Gastrocnemius medialis (tissue), 4 donors: Measurements from ENCODE around the gene MYO15A. TPM values are rescaled to one million over a fixed set of nuclear protein-coding genes. Genes with fewer than 3 reads are reported as not detected.

Experiments used
- ATAC-seq, 2 donors: fragments of 150-250 bp; one replicate each; pipeline ENCODE4 v1.9.1; 2016
- DNase-seq, 2 donors: peaks; one replicate each; pipeline ENCODE4 v3.0.0-alpha.2; 2019
- H3K27ac ChIP-seq, 4 donors: fragments of 200-600 bp; sonication (generic); 1 replicate in 1 of 4; 2 replicates in 3 of 4; pipeline ENCODE4 v1.5.1; 2016 to 2018; ENCODE audit warnings: mild to moderate bottlenecking in 2 of 4, moderate library complexity in 1 of 4
- H3K27me3 ChIP-seq, 3 donors: fragments of 200-600 bp; sonication (generic) in 2 of 3; 1 replicate in 1 of 3; 2 replicates in 2 of 3; pipeline versions ENCODE4 v1.5.1 to v1.6.0; 2016 to 2019; ENCODE audit warnings: mild to moderate bottlenecking in 1 of 3, moderate library complexity in 1 of 3
- H3K36me3 ChIP-seq, 2 donors: fragments of 200-600 bp; sonication (generic) in 1 of 2; one replicate each; pipeline ENCODE4 v1.5.1; 2017 to 2018
- H3K4me1 ChIP-seq, 2 donors: fragments of 200-600 bp; sonication (generic) in 1 of 2; one replicate each; pipeline ENCODE4 v1.5.1; 2016 to 2017; ENCODE audit warnings: mild to moderate bottlenecking in 2 of 2
- H3K4me3 ChIP-seq, 4 donors: fragments of 200-600 bp; sonication (generic) in 3 of 4; 1 replicate in 1 of 4; 2 replicates in 3 of 4; pipeline ENCODE4 v1.5.1; 2016 to 2019; ENCODE audit warnings: mild to moderate bottlenecking in 2 of 4
- H3K9me3 ChIP-seq, 3 donors: fragments of 200-600 bp; sonication (generic) in 2 of 3; 1 replicate in 1 of 3; 2 replicates in 2 of 3; pipeline ENCODE4 v1.5.1; 2016 to 2019
- CTCF ChIP-seq, 5 experiments: fragments of 450-650 bp in 3 of 5; fragments of 200-600 bp in 2 of 5; sonication (generic) in 2 of 5; IDR thresholded peaks in 4 of 5; conservative IDR thresholded peaks in 1 of 5; 1 replicate in 4 of 5; 2 replicates in 1 of 5; pipeline ENCODE4 v1.5.1; 2016 to 2019; ENCODE audit warnings: antibody characterized with exemption in 5 of 5, mild to moderate bottlenecking in 3 of 5, moderate library complexity in 3 of 5
- POLR2A ChIP-seq, 2 donors: fragments of 450-650 bp; IDR thresholded peaks; one replicate each; pipeline ENCODE4 v1.6.1; 2017; ENCODE audit warnings: antibody characterized with exemption in 2 of 2, mild to moderate bottlenecking in 2 of 2, moderate library complexity in 2 of 2
- in situ Hi-C, 4 donors: fragments of 200-750 bp; cut with MboI; loops; one replicate each; pipeline versions ENCODE4 v1.15.0 to v1.8.0; 2017; ENCODE audit warnings: low sequenced_read_pairs in 4 of 4
- intact Hi-C: fragments of 100-400 bp; cut with DNase I; formaldehyde crosslinking; loops from one replicate; pipeline ENCODE4 v1.15.1; 2023; ENCODE audit warnings: low total_unique reads
- total RNA-seq, 4 donors: library from RNA; depleted of rRNA; stranded (reverse); fragments of >200 nt; gene quantifications; one replicate each; pipeline versions ENCODE4 v1.1.0 to v1.2.3, GENCODE V29; 2016

MYO15A gene
- total RNA-seq, 4 donors from 2014 or later = 0.04 to 0.70 (median 0.31) TPM; not detected in 1

DNA sequence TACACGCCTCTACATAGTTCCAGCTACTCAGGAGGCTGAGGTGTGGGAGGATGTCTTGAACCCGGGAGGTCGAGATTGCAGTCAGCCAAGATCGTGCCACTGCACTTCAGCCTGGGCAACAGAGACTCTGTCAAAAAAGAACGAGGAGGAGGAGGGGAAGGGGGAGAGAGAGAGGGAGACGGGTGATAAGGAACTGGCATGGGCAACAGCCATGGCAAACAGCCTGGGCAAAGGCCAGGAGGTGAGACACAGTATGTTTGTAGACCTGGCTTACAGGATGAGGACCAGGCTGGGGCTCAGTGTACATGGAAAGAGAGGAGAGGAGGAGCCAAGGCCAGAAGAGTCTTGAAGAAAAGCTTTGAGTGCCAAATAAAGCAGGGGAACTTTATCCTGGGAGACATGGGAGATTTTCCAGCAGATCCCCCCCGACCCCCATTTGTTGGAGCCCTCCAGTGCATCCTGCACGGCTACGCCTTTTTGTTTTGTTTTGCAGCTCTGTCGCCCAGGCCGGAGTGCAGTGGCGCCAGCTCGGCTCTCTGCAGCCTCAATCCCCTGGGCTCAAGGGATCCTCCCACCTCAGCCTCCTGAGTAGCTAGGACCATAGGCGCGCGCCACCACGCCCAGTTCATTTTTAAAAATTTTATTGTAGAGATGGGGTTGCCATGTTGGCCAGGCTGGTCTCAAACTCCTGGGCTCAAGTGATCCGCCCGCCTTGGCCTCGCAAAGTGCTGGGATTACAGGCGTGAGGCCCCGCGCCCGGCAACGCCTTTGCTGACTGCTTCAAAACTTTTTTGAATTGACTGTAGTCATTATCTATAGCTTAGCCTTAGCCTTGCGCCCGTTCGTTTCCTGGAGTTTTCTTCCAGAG, 73.8 kb downstream of the MYO15A start:
- no peaks in the 10 kb centered on the region for H3K36me3 ChIP-seq
- ATAC-seq (no peak), DNase-seq (peak; percentile 3 to 30)
- no peaks in the 10 kb centered on the region for H3K27me3 ChIP-seq
- H3K4me3 ChIP-seq = peak overlapping the region; percentile 74 to 100 (median 86)
- TF ChIP-seq CTCF (IDR thresholded peaks at IDR 0.05 in 4 of 5, conservative IDR thresholded peaks at IDR 0.05 in 1 of 5) (no peak), POLR2A (IDR thresholded peaks at IDR 0.05) (no peak)
- no peaks in the 10 kb centered on the region for H3K9me3 ChIP-seq
- H3K4me1 ChIP-seq = peaks cover 34% of the 10 kb centered on the region in 2 donors
- peak overlapping the region; percentile 89 to 97 (median 95) for H3K27ac ChIP-seq
- intact Hi-C loops (loop anchor here (2.0 to 10.0 kb wide), 4 partner anchors 42 to 902 kb away; partner anchors contain the start of genes COPS3, DRC3, LLGL1 and TOM1L2), in situ Hi-C loops (no loop called here)

- peak; percentile 66 for ATAC-seq
- peak overlapping the region; percentile 89 to 97 (median 95) for H3K27ac ChIP-seq
- in situ Hi-C loops (no loop called here), intact Hi-C loops (loop anchor here (1.0 to 10.0 kb wide), 5 partner anchors 42 to 902 kb away; partner anchors contain the start of genes COPS3, DRC3, LLGL1 and TOM1L2)
- H3K36me3 ChIP-seq = no peaks in the 10 kb centered on the region
- H3K4me3 ChIP-seq = peak overlapping the region; percentile 74 to 100 (median 86)
- H3K9me3 ChIP-seq = no peaks in the 10 kb centered on the region
- peak; percentile 59 to 81 for DNase-seq
- H3K4me1 ChIP-seq = peaks cover 40% of the 10 kb centered on the region in 2 donors
- TF ChIP-seq POLR2A (IDR thresholded peaks at IDR 0.05) = peak; percentile 22 to 36
- TF ChIP-seq CTCF (IDR thresholded peaks at IDR 0.05 in 4 of 5, conservative IDR thresholded peaks at IDR 0.05 in 1 of 5) = peak in 1 of 5 experiments; percentile 31
- H3K27me3 ChIP-seq = no peaks in the 10 kb centered on the region
These were observed 74.4 kb downstream of the MYO15A start for GRCh38 chr17:18182978-18183333.

- H3K36me3 ChIP-seq = no peaks in the 10 kb centered on the region
- TF ChIP-seq CTCF (IDR thresholded peaks at IDR 0.05 in 4 of 5, conservative IDR thresholded peaks at IDR 0.05 in 1 of 5) = peak; percentile 8 to 57 (median 18)
- peak; percentile 96 to 99 for TF ChIP-seq POLR2A (IDR thresholded peaks at IDR 0.05)
- H3K4me1 ChIP-seq = peaks cover 45 to 46% of the 10 kb centered on the region in 2 donors
- intact Hi-C loops = loop anchor here (1.0 to 10.0 kb wide), 6 partner anchors 41 to 903 kb away; partner anchors contain the start of genes COPS3, DRC3, LLGL1 and TOM1L2
- in situ Hi-C loops = no loop called here
- no peaks in the 10 kb centered on the region for H3K9me3 ChIP-seq
- H3K27me3 ChIP-seq = no peaks in the 10 kb centered on the region
- ATAC-seq (peak; percentile 89), DNase-seq (peak; percentile 98 to 99)
- peak within 1 kb of the TSS; percentile 74 to 100 (median 88) for H3K4me3 ChIP-seq
- H3K27ac ChIP-seq = peak within 1 kb of the TSS; percentile 89 to 97 (median 95)
These were observed 75.0 kb downstream of the MYO15A start, which contains the start of gene ALKBH5 for GRCh38 chr17:18183334-18184142. ALKBH5 (plus strand) TSS chr17:18183828; CDS start chr17:18184244, 416 bp downstream.

DNA sequence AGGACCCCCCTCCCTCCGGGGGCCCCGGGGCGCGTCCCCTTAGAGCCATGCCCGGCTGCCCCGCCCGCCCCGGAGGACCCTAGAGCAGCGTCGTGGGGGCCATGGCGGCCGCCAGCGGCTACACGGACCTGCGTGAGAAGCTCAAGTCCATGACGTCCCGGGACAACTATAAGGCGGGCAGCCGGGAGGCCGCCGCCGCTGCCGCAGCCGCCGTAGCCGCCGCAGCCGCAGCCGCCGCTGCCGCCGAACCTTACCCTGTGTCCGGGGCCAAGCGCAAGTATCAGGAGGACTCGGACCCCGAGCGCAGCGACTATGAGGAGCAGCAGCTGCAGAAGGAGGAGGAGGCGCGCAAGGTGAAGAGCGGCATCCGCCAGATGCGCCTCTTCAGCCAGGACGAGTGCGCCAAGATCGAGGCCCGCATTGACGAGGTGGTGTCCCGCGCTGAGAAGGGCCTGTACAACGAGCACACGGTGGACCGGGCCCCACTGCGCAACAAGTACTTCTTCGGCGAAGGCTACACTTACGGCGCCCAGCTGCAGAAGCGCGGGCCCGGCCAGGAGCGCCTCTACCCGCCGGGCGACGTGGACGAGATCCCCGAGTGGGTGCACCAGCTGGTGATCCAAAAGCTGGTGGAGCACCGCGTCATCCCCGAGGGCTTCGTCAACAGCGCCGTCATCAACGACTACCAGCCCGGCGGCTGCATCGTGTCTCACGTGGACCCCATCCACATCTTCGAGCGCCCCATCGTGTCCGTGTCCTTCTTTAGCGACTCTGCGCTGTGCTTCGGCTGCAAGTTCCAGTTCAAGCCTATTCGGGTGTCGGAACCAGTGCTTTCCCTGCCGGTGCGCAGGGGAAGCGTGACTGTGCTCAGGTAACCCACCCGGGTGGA, 75.8 kb downstream of the MYO15A start:
- Histone ChIP-seq H3K36me3 (no peaks in the 10 kb centered on the region), H3K4me1 (peaks cover 54% of the 10 kb centered on the region in 2 donors), H3K4me3 (peak overlapping the region; percentile 74 to 100 (median 88)), H3K9me3 (no peaks in the 10 kb centered on the region), H3K27ac (peak overlapping the region; percentile 89 to 97 (median 95)), H3K27me3 (no peaks in the 10 kb centered on the region)
- ATAC-seq (peak in 1 of 2 donors; percentile 4), DNase-seq (peak; percentile 36 to 46)
- intact Hi-C loops = loop anchor here (2.0 to 10.0 kb wide), 3 partner anchors 44 to 340 kb away; partner anchors contain the start of genes DRC3 and TOM1L2
- TF ChIP-seq CTCF (IDR thresholded peaks at IDR 0.05 in 4 of 5, conservative IDR thresholded peaks at IDR 0.05 in 1 of 5) = no peak
- peak; percentile 37 to 63 for TF ChIP-seq POLR2A (IDR thresholded peaks at IDR 0.05)
- in situ Hi-C loops = no loop called here
